Body of pancreas (tissue), 4 donors: Measurements from ENCODE around the gene ARSH.

ENCODE experiments used
- CTCF ChIP-seq, 7 experiments: fragments of 450-650 bp in 4 of 7; fragments of 200-600 bp in 3 of 7; sonication (generic) in 3 of 7; IDR thresholded peaks; one replicate each; pipeline ENCODE4 v1.5.1; 2016 to 2019; ENCODE audit warnings: antibody characterized with exemption in 7 of 7
- POLR2A ChIP-seq, 3 donors: fragments of 450-650 bp; IDR thresholded peaks; one replicate each; pipeline ENCODE4 v1.6.1; 2016; ENCODE audit warnings: antibody characterized with exemption in 3 of 3, mild to moderate bottlenecking in 2 of 3

DNA sequence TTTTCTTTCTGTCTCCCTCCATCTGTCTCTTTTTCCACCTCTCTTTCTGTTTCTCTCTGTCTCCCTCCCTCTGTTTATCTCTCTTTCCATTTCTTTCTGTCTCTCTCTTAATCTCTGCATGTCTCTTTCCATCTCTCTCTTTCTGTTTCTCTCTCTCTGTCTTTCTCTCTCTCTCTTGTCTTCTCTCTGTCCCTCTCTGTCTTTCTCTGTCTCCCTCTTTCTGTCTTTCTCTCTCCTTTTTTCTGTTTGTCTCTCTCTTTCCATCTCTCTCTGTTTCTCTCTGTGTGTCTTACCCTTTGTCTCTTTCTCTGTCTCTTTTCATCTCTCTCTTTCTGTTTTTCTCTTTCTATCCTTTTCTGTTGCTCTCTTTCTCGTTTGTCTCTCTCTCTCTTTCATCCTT, 69.6 kb downstream of the ARSH start:
- TF ChIP-seq CTCF (IDR thresholded peaks at IDR 0.05): no peak
- no peak for TF ChIP-seq POLR2A (IDR thresholded peaks at IDR 0.05)
